Sigmoid colon (tissue), 4 donors: ENCODE measurements around the gene SLC38A8.

ENCODE experiments used
- CTCF ChIP-seq, 4 experiments: fragments of 450-650 bp in 3 of 4; fragments of 200-600 bp in 1 of 4; IDR thresholded peaks; one replicate each; pipeline ENCODE4 v1.5.1; 2016 to 2019; ENCODE audit warnings: antibody characterized with exemption in 4 of 4, mild to moderate bottlenecking in 3 of 4, moderate library complexity in 2 of 4
- EP300 ChIP-seq, 4 donors: sonication (generic); formaldehyde crosslinking; IDR thresholded peaks; one replicate each; pipeline ENCODE4 v1.6.1; 2017; ENCODE audit warnings: antibody characterized with exemption in 4 of 4
- POLR2A ChIP-seq, 2 donors: fragments of 450-650 bp; IDR thresholded peaks; one replicate each; pipeline ENCODE4 v1.6.1; 2016; ENCODE audit warnings: antibody characterized with exemption in 2 of 2, mild to moderate bottlenecking in 2 of 2, moderate library complexity in 2 of 2
- POLR2AphosphoS5 ChIP-seq, 4 donors: sonication (generic); formaldehyde crosslinking; IDR thresholded peaks; one replicate each; pipeline ENCODE4 v1.6.1; 2017; ENCODE audit warnings: antibody characterized with exemption in 4 of 4

- TF ChIP-seq CTCF (IDR thresholded peaks at IDR 0.05) (no peak), POLR2AphosphoS5 (IDR thresholded peaks at IDR 0.05) (no peak), POLR2A (IDR thresholded peaks at IDR 0.05) (no peak), EP300 (IDR thresholded peaks at IDR 0.05) (no peak)
Observed at GRCh38 chr16:84007520-84007919, 35.1 kb downstream of the SLC38A8 start.
